Type B pancreatic cell (in vitro differentiated cells): ENCODE results near the gene PHF5A. TPM values are rescaled to one million over a fixed set of nuclear protein-coding genes. Genes with fewer than 3 reads are reported as not detected.
"Not testable (repeated sequence)": the region's sequence is repeated elsewhere in the genome, so short reads cannot be mapped to it uniquely, and the experiment has no call there.

Experiments used
- DNase-seq: peaks from one replicate; pipeline ENCODE4 v3.0.0; 2021; ENCODE audit warnings: mixed read lengths; ENCODE audit not compliant: unreplicated experiment; ENCODE audit errors: extremely low spot score
- H3K27ac Mint-ChIP-seq: 2 replicates; pipeline ENCODE4 v1.8.0; 2021; ENCODE audit warnings: mild to moderate bottlenecking, mixed read lengths
- H3K27me3 Mint-ChIP-seq: 2 replicates; pipeline ENCODE4 v1.8.0; 2021; ENCODE audit warnings: mixed read lengths
- H3K36me3 Mint-ChIP-seq: 2 replicates; pipeline ENCODE4 v1.8.0; 2021; ENCODE audit warnings: mixed read lengths
- H3K4me1 Mint-ChIP-seq: one replicate; pipeline ENCODE4 v1.8.0; 2021; ENCODE audit warnings: mixed read lengths; ENCODE audit not compliant: unreplicated experiment
- H3K4me3 Mint-ChIP-seq: 2 replicates; pipeline ENCODE4 v1.8.0; 2021; ENCODE audit warnings: mild to moderate bottlenecking, mixed read lengths
- H3K9me3 Mint-ChIP-seq: 2 replicates; pipeline ENCODE4 v1.8.0; 2021; ENCODE audit warnings: mixed read lengths
- total RNA-seq: library from RNA; stranded (reverse); gene quantifications from 2 replicates; pipeline ENCODE4 v1.2.1, GENCODE V29; 2021; ENCODE audit warnings: low replicate concordance
- TF ChIP-seq, protein P1 (sequence below): fragments of 200-600 bp; sonication (generic); conservative IDR thresholded peaks from 2 replicates; pipeline ENCODE4 v1.5.0; 2021; ENCODE audit warnings: antibody characterized with exemption, mild to moderate bottlenecking

PHF5A gene
- total RNA-seq, 1 donor from 2014 or later, result 54.8 TPM

DNA sequence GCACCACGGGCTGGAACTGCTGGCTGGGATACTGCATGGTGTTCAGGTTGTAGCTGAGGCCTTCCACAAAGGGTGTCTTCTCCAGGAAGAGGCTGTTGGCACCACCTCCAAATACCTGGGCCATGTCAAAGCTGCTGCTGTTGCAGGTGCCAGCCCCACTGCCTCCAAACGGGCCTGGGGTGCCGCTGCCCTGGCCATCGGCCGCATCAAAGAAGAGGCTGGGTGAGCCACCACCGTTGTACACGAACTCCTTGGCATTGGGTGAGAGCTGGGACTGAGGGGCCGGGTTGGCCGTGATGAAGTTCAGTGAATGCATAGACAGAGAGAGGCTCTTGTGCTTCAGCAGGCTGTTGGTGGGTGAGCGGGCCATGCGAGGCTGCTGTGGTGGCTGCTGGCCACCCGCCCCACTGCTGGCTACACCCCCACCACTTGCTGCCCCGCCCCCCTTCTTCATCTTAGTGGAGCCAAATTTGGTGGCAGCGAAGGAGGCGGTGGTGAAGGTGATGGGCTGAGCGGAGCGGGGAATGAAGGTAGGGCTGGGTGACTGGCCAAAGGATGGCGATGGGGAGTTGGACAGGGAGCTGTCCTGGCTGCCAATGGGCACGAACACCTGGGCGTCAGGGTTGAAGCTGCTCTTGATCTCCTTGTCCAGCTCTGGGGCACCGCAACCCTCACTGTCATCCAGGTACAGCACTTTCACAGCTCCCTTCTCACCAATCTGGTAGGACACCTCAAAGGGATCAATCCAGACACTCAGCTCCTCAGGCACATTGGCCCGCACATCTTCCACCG is 32.0 kb downstream of the PHF5A start:
- no peak for DNase-seq
- Mint-ChIP-seq H3K4me1 (no peaks in the 10 kb centered on the region), H3K27me3 (no peaks in the 10 kb centered on the region), H3K36me3 (peaks cover 6% of the 10 kb centered on the region), H3K9me3 (no peaks in the 10 kb centered on the region), H3K27ac (peak overlapping the region; percentile 16), H3K4me3 (no peak overlapping the region)
- TF ChIP-seq, protein P1, sequence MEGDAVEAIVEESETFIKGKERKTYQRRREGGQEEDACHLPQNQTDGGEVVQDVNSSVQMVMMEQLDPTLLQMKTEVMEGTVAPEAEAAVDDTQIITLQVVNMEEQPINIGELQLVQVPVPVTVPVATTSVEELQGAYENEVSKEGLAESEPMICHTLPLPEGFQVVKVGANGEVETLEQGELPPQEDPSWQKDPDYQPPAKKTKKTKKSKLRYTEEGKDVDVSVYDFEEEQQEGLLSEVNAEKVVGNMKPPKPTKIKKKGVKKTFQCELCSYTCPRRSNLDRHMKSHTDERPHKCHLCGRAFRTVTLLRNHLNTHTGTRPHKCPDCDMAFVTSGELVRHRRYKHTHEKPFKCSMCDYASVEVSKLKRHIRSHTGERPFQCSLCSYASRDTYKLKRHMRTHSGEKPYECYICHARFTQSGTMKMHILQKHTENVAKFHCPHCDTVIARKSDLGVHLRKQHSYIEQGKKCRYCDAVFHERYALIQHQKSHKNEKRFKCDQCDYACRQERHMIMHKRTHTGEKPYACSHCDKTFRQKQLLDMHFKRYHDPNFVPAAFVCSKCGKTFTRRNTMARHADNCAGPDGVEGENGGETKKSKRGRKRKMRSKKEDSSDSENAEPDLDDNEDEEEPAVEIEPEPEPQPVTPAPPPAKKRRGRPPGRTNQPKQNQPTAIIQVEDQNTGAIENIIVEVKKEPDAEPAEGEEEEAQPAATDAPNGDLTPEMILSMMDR, result no peak

DNA sequence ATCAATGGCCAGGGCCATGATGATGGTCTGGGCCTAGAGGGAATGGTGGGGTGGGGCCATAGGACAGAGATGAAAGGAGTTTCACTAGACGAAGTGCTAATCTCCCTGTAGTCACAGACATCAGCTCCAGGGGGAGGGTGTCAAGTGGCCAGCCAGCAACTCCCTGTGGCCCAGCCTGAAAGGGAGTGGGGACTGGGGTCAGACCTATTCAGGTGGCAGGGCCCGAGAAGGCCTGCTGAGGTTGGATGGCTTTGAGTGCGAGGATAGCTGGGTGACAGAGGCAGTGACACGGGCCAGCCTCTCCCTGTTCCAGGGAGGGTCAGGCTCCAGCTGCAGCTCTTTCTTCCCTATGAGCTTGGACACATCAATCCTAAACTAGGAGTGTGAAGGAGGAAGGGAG is 32.9 kb downstream of the PHF5A start:
- Mint-ChIP-seq H3K36me3 (peaks cover 6% of the 10 kb centered on the region), H3K27ac (no peak overlapping the region), H3K4me1 (no peaks in the 10 kb centered on the region), H3K27me3 (no peaks in the 10 kb centered on the region), H3K4me3 (no peak overlapping the region), H3K9me3 (no peaks in the 10 kb centered on the region)
- DNase-seq, result no peak
- TF ChIP-seq, protein P1, result no peak

DNA sequence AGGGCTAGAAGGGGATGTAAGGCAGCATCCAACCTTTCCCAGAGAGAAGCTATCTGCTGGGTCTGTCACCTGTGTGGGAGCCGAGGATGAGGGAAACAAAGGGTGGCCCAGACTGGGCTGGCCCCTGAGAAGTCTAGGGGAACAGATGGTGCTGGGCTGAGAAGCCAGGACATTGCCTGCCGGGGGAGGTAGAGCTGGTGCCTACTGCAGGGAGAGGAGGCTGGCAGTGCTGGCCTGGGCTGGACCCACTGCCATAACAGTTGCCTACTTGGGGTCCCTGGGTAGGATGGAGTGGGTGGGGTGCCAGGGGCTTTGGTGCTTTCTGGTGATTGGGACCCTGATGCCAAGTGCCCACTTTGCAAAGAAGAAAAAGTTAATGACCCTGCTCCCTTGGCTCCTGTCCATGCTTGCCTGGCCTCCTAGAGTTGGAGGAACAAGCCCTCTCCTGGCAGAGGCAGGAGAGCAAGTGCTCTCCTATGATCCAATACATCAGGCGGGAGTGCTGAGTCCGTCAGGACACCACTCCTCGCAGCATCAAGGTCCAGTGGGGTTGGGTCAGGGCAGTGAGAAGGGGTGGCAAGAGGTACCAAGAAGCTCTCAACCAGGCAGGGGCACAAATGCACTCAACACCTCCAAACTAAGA is 34.0 kb downstream of the PHF5A start:
- not testable (repeated sequence) for H3K36me3 Mint-ChIP-seq, DNase-seq, H3K27ac Mint-ChIP-seq, H3K4me1 Mint-ChIP-seq, H3K9me3 Mint-ChIP-seq, H3K4me3 Mint-ChIP-seq, H3K27me3 Mint-ChIP-seq

DNA sequence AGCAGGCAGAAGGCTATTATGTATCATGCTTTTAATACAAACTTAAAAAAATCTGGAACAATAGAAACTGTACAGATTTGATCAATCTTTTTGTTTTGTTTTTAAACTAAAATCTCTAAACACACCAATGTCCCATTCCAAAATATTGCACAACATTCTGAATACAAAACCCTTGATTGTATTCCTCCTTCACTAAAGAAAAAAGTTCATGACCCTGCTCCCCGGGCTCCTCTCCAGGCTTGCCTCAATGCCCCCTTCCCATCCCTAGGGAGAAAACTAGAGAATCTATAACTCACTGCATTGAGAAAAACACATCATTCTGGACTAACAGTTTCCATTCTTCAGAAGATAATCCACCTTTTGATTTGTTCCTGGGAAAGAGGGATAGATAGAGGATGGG is 35.0 kb downstream of the PHF5A start:
- H3K4me3 Mint-ChIP-seq, H3K4me1 Mint-ChIP-seq, H3K27ac Mint-ChIP-seq, H3K27me3 Mint-ChIP-seq, DNase-seq, H3K36me3 Mint-ChIP-seq, H3K9me3 Mint-ChIP-seq: not testable (repeated sequence)

DNA sequence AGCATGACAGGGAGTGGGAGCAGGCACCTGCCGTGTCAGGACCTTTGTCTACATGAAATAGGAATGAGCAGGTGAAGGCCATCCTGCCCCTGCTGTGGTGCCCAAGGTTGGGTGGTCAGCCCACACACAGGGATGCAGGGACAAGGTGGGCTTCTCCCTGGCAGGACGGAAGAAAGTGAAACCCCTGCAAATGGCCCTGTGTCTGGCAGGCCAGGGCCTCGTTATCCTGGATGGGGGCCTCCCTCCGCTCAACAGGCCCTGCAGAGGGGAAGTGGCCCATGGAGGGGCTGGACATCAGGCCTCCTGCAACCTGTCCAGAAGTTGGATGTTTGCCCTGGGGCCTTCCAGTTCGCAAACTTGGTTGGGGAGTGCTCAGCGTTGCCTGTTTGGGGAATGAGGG is 36.8 kb downstream of the PHF5A start:
- no peaks in the 10 kb centered on the region for H3K27me3 Mint-ChIP-seq
- no peaks in the 10 kb centered on the region for H3K4me1 Mint-ChIP-seq
- no peak overlapping the region for H3K4me3 Mint-ChIP-seq
- H3K27ac Mint-ChIP-seq, result no peak overlapping the region
- peaks cover 9% of the 10 kb centered on the region for H3K36me3 Mint-ChIP-seq
- TF ChIP-seq, protein P1, result no peak
- H3K9me3 Mint-ChIP-seq, result no peaks in the 10 kb centered on the region
- no peak for DNase-seq

DNA sequence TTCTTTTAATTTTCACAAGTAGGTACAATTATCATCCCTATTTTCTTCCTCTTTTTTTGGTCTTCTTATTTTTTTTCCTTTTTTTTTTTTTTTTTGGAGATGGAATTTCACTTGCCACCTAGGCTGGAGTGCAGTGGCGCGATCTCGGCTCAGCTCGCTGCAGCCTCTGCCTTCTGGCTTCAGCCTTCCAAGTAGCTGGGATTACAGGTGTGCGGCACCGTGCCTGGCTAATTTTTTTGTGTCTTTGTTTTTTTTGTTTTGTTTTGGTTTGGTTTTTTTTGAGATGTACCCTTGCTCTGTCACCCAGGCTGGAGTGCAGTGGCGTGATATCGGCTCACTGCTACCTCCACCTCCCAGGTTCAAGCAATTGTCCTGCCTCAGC is 38.5 kb downstream of the PHF5A start:
- Mint-ChIP-seq H3K36me3 (peaks cover 10% of the 10 kb centered on the region), H3K4me3 (no peak overlapping the region), H3K27ac (no peak overlapping the region), H3K27me3 (no peaks in the 10 kb centered on the region), H3K4me1 (no peaks in the 10 kb centered on the region), H3K9me3 (no peaks in the 10 kb centered on the region)
- TF ChIP-seq, protein P1, result no peak
- DNase-seq, result no peak
